Left lobe of liver (tissue), 2 donors: ENCODE results near the gene CEACAM5. TPM values are rescaled to one million over a fixed set of nuclear protein-coding genes. Genes with fewer than 3 reads are reported as not detected.
A peak's percentile ranks its signal among the peaks of the same experiment; 100 is the strongest.
"Not testable (repeated sequence)": the region's sequence is repeated elsewhere in the genome, so short reads cannot be mapped to it uniquely, and the experiment has no call there.

Source experiments
- ATAC-seq: fragments of 200-7000 bp; cut with Tn5 transposase; one replicate; pipeline ENCODE4 v1.9.1; 2020; ENCODE audit warnings: mild to moderate bottlenecking, moderate library complexity
- DNase-seq: peaks from one replicate; pipeline ENCODE4 v3.0.0-alpha.2; 2020; ENCODE audit warnings: low spot score
- total RNA-seq: library from RNA; stranded (reverse); gene quantifications from one replicate; pipeline ENCODE4 v1.2.1, GENCODE V29; 2021
- donor health status: DM: no; HTN: no; CAD: no; lungs with moderate emphysema.
- donor health status: DM: no; HTN: yes; CAD: no.

CEACAM5 gene
- total RNA-seq, 1 donor from 2014 or later: 0.81 TPM

DNA sequence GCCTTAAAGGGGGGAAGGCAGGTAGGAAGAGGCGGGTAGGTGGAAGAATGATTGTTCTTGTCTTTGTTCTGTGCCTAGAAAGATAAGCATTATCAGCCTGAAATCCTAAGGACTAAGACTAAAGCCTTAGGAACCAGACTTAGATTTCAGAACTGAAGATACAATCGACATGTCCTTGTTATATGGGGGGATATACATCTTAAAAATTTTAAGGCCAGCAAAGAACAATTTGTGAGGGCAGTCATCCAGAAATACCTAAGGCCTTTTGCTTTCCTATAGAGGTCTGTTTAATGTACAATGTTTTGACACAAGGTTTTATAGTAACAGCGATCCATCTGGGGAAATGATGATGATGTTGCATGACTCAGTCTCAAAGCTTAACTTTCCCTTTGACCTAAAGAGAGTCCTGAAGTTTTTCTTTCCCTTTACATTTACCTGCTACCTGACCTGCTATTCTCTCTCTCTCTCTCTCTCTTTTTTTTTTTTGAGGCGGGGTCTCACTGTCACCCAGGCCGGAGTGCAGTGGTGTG is 26.7 kb downstream of the CEACAM5 start:
- DNase-seq: no peak

DNA sequence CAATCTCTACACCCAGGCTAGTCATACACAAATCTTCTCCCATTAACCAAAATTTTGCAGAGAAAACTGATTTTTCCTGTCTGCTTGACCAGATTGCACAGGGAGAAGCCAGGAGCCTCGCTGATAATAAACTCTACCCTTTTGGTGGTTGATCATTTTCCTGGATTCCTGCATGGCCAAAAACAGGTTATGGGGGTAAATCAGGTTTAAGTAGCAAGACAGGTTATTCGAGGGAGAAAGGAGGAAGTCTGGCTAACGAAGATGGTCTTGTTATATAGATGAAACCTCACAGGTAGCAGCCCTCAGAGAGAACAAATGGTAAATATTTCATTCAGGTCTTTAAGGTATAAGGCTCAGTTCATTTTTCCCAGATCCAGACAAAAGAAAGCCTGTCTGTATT is 30.9 kb downstream of the CEACAM5 start:
- DNase-seq (no peak), ATAC-seq (no peak)

More for the DNA sequence above, 26.7 kb downstream of the CEACAM5 start:
- ATAC-seq: no peak

DNA sequence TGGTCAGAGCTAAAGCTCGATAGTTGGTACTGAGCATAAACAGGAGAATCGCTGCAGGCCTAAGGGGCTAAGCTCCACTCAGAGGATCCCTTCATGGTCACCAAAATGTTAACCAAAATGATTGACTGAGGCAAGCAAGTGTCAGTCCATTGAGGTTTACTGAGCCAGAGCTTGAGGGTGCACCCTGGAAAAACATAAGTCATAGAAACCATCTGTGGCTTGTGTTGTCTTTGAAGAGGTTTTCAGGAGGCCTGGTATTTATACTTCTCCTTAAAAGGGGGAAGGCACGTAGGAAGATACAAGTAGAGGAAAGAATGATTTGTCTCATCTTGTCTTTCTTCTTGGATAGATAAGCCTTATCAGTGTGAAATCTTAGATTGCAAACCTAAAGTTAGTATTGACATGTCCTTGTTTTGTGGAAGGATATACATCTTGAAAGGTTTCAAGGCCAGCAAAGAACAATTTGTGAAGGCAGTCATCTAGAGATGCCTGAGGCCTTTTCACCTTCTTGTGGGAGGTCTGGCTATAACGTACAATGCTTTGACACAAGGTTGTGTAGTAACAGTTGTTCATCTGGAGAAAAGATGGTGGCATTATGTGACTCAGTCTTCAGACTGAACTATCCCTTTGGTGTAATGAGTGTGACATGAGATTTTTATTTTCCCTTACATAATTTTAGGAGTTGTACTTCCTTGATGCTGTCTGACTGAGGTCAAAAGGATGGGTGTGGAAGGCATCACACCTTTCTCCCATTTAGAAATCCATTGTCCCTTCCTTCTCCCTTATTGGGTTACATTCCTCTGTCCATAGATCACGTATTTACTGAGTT is 32.2 kb downstream of the CEACAM5 start:
- ATAC-seq (no peak), DNase-seq (no peak)

DNA sequence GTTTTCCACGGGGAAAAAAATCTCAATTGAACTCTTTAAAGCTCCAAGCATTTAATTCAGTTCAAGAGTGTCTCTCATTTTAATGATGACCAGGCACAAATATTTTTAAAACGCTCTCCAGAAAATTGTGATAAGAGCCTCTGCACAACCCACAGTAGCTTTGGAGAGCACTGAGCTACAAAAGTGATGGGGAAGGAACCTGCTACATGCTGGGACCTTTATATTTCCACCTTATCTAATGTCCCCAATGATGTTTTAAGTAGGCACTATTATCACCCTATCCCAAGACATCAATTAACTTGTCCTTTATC is 32.8 kb downstream of the CEACAM5 start:
- ATAC-seq (no peak), DNase-seq (no peak)

DNA sequence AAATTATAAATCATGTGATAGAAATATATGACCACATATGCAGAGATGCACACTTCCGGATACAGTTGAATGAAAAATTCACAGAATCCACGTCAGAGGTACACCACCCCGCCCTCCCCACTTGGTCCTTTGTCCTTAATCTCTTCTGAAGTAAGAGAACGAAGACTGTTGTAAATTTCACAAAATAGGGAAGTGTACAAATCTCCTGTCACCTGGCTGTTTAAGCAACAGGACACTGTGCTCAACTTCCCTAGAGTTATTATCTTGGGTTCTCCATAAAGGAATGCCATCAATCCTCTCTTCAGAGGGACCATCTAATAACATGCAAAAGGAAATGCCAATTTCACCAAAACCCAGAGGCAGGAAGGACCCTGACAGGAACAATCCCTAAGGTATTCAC is 36.4 kb downstream of the CEACAM5 start:
- no peak for ATAC-seq

DNA sequence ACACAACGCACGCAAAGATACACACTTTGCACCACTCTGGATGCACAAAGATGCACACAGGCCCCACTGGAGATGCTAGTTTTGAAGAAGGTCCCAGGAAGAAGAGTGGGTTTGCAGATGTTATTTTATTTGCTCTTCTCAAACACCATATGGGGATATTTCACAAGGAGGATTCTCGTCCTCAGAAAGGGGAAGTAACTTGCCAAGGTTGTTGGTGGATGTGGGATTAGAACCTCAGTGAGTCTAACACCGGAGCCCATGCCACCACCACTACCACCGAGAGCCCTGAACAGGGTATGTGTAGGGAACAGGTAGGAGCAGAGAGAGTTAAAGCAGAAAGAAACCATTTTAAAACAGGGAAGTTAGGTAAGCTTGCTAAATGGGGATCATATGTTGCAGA is 37.3 kb downstream of the CEACAM5 start:
- ATAC-seq: no peak
- DNase-seq: no peak

More for the DNA sequence above, 36.4 kb downstream of the CEACAM5 start:
- DNase-seq: no peak

DNA sequence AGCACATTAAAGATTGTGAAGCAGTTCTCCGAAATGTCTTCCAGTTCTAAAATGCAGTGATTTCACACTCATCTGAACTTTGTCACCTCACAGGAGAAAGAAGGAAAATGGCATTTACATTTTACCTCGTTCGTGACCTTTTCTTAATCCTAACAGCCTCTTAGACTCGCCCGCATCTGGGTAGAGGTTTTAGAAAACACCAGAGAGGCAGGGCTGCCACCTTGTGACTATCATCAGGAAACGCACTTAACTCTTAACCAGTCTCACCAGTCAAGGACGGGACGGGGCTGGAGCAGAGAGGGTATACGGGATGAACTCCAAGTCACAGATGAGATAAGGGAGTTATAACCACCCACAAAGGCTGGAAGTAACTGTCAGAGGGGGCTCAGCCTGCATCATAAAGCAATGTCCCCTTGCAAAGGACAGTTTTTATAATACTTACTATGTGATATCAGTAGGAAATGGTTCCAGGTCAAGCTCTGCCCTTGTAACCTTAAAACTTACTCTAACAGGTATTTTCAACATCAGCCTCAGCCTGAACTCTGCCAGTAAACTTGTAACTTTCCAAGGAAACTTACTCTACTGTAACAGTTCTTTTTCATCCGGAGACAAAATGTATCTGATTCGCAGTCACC is 38.3 kb downstream of the CEACAM5 start:
- ATAC-seq: peak; percentile 91

DNA sequence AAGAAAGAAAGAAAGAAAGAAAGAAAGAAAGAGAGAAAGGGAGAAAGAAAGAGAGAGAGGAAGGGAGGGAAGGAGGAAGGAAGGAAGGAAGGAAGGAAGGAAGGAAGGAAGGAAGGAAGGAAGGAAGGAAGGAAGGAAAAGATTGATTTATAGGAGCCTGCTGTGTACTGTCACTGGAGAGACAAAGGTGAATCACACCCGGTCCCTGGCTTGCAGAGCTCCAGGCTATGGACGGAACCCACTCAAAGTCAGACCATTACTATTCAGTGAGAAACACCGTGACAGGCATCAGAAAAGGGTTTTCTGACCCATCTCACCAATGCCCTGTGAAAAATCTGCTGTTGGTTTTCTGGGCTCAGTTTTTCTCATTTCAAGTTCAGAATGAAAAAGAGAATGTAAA is 39.6 kb downstream of the CEACAM5 start:
- no peak for ATAC-seq

More for the DNA sequence above, 38.3 kb downstream of the CEACAM5 start:
- DNase-seq: no peak

DNA sequence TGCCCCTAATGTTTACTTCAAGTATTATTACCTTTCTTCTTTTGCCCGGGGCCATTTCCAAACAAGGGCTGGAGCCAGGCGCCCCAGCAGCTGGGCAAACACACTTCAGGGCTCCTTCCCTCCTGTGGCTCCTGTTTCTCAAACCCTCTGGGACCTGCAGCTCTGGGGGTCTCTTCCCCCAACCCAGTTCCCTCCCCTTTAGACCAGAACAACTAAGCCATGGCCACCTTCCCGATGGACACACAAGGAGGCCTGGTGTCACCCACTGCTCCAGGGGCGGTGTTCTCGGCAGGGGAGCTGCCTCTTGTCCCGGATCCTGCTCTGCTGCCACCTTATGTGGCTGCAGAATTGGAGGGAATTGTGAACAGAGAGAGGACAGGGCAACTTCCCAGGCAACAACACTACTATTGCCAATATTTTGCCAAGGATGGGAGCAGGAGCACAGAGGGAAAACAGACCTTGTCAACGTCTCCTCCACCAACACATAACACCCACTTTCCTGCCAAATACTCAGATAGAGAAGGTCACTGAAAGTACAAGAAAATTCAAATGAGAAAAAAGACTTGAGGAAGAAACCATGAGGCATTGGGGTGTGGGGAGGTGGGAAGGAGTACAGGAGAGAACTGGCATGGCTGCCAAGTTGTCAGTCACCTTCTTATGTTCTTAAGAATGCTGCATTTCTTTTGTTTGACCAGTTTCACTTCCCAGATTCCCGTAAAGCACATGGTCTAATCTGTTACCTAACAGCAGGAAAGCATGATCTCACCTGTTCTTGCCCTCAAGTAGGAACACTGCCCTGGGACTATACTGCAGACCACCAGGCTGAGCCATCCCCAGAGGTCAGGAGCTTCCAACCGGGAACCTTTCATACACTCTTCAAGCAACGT is 42.1 kb downstream of the CEACAM5 start:
- DNase-seq, ATAC-seq: not testable (repeated sequence)

More for the DNA sequence above, 39.6 kb downstream of the CEACAM5 start:
- no peak for DNase-seq

DNA sequence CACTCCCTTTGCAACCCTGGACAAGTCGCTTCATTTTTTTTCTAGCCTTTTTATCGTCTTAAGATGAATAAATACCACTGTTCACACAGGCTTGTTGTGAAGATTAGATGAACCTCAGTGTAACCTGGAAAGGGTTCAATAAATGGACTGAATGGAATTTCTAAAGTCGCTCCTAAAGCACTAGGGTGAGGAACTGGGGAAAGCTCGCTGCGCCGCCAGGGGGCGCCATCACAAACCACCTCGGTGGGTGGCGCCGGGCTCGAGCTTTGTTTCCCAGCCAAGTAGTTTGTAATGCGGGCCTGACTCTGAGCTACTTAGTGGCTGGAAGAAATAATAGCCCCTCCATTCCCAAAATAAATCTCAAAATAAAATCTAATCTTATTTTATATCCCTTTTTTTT is 44.7 kb downstream of the CEACAM5 start:
- DNase-seq: no peak
- ATAC-seq: peak; percentile 67

DNA sequence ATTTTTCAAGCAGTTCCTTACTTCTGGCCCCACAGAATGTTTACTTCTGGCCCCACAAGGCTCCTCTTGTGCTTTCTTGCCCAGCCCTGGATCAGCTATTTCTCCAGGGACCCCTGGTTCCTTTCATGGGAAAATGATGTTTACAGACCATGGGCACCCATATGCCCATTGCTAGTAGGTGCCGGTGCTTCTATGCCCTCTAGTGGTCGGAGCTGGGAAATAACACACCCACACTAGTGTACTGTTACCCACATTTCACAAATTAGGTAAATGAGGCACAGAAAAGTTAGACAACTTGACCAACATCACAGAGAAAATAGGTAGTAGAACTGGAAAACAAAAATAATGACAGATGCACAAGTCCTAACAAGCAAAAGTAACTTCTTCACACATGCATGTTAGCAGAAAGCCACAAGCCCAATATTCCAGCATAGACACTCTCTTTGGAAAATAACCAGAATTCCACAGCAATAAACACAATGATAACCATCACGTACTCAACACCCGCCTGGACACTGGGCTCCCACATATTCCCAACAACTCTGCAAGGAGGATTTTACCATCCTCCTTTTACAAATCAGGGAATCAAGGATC is 45.6 kb downstream of the CEACAM5 start:
- no peak for DNase-seq
- ATAC-seq: peak; percentile 89

DNA sequence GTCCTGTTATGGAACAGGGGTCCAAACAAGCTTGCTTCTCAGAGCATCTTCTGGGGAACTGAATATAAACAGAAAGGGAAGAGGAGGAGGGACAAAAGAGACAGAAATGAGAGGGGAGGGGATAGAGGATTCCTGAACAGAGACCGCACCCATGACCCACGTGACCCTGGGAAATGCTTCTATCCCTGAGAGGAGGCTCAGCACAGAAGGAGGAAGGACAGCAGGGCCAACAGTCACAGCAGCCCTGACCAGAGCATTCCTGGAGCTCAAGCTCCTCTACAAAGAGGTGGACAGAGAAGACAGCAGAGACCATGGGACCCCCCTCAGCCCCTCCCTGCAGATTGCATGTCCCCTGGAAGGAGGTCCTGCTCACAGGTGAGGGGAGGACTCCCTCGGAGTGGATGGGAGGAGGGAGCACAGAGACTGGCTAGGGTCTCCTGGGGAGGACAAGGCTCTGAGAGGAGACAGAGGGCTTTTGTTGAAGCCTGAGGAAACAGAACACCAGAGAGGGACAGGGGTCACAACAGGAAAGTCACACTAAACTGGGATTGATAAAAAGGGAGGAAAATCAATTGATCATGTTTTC is 47.0 kb downstream of the CEACAM5 start, which contains the start of gene CEACAM6:
Gene CEACAM6, plus strand, starts transcription at position 203 of the 586 bp plus-strand sequence. Its CDS starts 109 bp downstream, at position 312.
- ATAC-seq (no peak), DNase-seq (no peak)

DNA sequence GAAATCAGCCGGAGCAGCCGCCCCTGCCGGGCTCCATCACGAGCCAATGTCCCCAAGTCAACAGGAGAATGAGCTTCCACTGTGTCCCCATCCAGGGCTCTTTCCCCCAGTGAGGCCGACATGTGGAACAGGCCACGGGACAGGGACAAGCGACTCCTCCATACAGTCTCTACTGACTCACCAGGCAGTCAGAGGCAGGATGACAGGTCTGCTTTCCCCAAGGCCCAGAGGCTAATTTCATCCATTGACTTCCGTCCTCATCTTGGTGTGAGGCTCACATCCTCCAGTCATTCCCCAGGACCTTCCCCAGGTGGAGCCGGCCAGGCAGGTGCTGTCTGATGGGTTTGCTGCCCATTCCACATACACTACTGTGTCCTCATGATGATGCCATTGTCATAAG is 50.4 kb downstream of the CEACAM5 start:
- ATAC-seq (no peak), DNase-seq (no peak)

DNA sequence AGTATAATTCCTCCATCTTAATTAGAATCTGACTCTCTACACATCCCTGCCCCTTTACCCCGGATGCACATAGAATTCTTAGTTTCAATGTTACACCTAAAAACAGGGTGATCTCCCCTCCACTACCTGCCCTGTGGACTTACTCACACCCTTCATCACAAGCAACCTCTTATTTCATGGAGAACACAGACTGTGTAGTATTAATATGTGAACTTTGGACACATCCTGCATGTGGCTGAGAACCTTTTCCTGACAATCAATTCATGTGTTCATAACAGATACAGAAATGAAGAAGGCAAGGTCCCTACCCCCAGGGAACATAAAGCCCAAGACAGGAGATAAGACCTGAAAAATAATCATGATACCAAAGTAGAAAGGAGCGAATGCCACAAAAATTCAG is 58.7 kb downstream of the CEACAM5 start:
- ATAC-seq: no peak
- DNase-seq: no peak

DNA sequence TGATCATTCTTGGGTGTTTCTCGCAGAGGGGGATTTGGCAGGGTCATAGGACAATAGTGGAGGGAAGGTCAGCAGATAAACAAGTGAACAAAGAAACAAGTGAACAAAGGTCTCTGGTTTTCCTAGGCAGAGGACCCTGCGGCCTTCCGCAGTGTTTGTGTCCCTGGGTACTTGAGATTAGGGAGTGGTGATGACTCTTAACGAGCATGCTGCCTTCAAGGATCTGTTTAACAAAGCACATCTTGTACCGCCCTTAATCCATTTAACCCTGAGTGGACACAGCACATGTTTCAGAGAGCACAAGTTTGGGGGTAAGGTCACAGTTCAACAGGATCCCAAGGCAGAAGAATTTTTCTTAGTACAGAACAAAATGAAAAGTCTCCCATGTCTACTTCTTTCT is 59.7 kb downstream of the CEACAM5 start:
- not testable (repeated sequence) for DNase-seq, ATAC-seq

DNA sequence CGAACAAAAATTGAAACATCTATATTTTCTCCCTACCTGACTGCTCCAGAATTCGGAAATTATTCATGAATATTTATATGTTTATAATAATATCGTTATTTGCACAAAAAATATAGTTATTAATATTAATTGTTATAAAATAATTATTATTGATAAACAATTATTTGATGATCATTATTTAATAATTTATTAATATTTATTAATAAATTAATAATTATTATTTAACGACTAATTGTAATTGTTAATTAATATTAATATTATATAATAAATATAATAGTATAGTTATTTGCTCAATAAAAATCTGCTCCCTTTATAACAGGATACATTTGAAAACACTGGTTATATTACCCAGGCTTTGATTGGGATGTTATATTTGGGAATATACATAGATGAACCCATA is 61.2 kb downstream of the CEACAM5 start:
- ATAC-seq (no peak), DNase-seq (no peak)

DNA sequence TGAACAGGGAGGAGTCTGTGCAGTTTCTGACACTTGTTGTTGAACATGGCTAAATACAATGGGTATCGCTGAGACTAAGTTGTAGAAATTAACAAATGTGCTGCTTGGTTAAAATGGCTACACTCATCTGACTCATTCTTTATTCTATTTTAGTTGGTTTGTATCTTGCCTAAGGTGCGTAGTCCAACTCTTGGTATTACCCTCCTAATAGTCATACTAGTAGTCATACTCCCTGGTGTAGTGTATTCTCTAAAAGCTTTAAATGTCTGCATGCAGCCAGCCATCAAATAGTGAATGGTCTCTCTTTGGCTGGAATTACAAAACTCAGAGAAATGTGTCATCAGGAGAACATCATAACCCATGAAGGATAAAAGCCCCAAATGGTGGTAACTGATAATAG is 63.0 kb downstream of the CEACAM5 start:
- ATAC-seq: no peak

DNA sequence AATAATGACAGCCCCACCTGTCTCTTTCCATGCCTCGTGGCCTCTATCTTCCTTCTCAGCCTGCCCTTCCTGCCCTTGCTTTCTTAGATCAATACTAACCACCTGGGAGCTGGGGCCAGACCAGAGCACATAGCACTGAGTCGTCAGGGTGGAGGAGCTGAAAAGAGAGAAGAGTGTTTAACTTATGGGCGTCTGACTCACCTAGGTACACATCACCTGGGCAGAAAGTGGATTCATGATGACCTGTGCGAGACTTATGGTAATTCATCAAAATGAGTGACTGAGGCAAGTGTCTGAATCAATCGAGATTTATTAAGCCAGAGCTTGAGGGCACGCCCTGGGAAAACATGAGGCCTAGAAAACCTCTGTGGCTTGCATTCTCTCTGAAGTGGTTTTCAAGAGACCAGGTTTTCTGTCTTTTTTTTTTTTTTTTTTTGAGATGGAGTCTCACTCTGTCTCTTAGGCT is 66.1 kb downstream of the CEACAM5 start:
- DNase-seq (no peak), ATAC-seq (no peak)

More for the DNA sequence above, 63.0 kb downstream of the CEACAM5 start:
- no peak for DNase-seq

DNA sequence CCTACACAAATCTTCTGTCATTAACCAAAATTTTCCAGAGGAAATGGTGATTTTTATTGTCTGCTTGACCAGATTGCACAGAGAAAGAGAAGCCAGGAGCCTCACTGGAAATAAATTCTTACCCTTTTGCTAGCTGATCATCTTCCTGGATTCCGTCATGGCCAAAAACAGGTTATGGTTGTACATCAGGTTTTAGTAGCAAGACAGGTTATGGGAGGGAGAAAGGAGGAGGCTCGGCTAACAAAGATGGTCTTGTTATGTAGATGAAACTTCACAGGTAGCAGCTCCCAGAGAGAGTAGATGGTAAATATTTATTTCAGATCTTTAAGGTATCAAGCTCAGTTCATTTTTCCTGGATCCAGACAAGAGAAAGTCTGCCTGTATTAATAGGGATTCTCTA is 68.3 kb downstream of the CEACAM5 start:
- ATAC-seq: no peak
- no peak for DNase-seq
